HG03135 (cell line): Measurements from ENCODE around the gene RB1.
"Not testable (repeated sequence)": the region's sequence is repeated elsewhere in the genome, so short reads cannot be mapped to it uniquely, and the experiment has no call there.

Source experiments
- ATAC-seq: cut with Tn5 transposase; IDR thresholded peaks from one replicate; pipeline ENCODE4 v1.9.1; 2021; ENCODE audit warnings: mild to moderate bottlenecking, moderate library complexity; ENCODE audit not compliant: unreplicated experiment

The RB1 gene

DNA sequence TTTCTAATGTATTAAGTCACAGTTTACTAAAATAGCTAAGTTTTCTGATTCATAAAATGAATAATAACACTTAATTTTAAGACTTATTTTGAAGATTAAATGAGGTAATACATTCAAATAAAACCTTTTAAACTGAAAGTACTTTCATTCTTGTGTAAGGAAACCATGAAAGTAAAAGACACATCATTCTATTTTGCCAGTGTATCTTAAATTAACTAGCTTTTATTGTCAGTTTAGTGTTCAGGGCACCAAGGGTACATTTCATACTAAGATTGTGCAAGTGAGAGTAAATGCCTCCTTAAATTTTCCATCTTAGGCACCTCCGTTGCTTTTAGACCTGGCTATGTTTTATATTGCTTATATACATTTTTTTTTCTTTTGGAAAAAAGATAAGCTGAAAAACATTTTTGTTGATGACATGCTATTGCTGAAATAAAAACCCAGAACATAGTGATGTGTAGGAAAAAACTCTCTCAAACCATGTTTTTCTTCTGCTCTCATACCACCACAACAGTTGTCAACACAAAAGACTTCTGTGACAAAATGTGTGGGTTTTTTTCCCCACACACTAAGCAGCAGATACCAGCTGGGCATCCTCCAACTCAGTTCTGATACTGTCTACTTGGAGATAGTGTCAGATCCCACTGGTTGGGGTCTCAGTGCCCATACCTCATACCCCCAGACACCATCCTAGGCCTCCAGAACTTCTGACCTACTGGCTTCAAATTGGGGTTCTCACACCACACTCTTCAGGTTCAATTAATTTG lies 140.1 kb downstream of the RB1 start:
- ATAC-seq = no peak

DNA sequence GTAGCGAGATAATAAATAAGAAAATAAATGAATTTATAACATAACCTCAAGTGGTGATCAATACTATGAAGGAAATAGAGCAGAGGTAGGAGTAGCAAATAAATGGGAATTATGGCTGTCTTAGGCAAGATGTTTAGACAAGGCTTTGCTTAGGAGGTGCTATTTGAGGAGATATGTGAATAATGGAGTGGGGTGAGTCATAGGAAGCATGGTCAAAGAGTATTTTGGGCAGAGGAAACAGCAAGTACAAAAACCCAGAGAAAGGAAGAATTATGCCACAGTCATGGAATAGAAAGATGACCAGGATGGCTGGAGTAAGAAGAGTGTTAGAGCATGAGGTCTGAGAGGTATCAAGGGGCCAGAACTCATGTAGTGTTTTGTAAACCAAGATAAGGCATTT lies 142.9 kb downstream of the RB1 start:
- no peak for ATAC-seq

DNA sequence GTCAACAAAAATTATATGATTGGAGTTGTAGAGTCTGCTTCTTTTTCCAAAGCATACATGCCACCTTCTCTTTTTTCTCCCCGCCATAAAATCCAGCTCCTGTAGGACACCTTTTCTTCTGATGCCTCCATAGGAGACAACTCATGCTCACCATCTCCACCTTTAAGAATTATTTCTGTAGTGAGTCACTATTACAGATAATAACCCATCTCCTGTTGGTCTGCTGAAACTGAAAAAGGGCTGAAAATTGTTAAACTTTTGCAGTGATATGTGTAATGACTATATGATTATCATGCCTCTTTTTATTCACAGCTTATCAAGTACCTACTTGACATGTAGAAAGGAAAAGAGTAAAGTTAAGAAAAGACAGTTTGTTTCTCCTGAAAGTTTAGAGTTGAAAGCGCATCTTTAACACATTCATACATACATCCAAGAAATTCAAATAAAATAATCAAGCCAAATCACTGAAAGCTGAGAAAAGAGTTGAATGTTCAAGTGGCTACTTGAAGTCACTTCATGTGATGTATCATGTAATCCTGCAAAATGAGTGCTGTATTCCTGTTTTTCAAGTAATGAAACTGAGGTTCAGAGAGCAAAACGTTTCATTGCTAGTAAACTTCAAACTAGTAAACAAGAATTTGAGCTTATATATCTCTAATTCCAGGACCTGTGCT lies 144.9 kb downstream of the RB1 start:
- no peak for ATAC-seq

DNA sequence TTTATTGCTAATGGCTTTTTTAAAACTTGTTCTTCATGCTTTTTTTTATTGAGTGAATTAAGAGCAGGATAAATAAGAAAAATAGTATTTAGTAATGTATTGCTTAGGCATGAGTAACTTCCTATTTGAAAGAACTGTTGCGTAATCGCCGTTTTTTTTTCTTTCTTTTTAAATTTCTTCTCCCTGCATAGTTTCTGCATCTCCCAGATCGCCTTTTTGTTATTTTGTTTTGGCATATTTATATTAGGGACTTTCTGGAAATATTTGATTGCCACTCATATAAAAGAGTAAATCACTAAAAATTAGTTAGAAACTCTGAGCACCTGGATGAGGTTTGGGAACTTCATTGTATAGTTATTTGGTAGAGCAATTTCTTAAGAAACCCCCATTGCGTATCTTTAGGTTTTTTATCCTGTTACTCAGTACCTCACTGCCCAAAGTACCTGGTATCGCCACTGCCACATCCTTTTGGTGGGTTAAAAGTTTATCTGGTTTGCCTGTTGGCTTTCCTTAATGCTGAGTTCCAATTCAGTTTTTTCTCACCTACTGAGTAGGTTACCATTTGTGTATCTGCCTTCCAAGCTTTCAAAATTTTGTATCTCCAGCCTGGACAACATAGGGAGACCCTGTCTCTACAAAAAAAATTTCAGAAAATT lies 145.5 kb downstream of the RB1 start:
- no peak for ATAC-seq

DNA sequence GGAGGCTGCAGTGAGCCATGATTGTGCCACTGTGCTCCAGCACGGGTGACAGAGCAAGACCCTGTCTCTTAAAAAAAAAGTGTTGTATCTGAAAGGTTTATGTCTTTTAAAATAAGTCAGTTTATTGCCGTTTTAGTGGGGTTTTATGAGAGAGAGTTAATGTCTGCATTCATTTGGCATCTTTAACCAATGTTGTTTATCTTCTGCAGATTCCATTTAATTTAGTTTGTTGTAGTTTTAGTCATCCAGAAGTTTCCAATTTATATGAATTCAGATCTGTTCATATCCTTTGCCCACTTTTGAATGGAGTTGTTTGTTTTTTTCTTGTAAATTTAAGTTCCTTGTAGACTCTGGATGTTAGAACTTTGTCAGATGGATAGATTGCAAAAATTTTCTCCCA lies 146.1 kb downstream of the RB1 start:
- no peak for ATAC-seq

DNA sequence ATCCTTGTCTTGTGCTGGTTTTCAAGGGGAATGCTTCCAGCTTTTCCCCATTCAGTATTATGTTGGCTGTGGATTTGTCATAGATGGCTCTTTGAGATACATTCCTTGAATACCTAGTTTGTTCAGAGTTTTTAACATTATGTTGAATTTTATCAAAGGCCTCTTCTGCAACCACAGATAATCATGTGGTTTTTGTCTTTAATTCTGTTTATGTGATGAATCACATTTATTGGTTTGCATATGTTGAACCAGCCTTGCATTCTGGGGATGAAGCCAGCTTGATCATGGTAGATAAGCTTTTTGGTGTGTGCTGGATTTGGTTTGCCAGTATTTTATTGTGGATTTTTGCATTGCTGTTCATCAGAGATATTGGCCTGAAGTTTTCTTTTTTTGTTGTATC lies 147.6 kb downstream of the RB1 start:
- ATAC-seq = not testable (repeated sequence)

DNA sequence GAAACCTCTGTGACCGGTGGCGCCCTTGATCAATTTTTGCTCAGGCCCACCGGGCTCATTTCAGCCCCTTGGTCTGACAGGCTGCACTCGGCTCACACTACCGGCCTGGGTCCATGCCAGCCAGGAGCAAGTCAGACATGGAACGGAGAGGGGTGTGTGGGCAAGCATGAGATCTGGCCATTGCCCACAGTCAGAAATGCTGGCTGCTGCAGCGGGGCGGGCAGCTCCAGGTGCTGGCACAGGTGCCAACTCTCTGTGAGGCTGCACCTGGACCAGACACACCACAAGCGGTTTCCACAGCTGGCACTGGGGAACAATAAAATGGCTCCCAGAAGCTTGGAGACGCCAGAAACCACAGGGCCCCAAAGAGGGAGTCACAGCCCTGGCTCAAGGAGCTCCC lies 153.0 kb downstream of the RB1 start:
- no peak for ATAC-seq

DNA sequence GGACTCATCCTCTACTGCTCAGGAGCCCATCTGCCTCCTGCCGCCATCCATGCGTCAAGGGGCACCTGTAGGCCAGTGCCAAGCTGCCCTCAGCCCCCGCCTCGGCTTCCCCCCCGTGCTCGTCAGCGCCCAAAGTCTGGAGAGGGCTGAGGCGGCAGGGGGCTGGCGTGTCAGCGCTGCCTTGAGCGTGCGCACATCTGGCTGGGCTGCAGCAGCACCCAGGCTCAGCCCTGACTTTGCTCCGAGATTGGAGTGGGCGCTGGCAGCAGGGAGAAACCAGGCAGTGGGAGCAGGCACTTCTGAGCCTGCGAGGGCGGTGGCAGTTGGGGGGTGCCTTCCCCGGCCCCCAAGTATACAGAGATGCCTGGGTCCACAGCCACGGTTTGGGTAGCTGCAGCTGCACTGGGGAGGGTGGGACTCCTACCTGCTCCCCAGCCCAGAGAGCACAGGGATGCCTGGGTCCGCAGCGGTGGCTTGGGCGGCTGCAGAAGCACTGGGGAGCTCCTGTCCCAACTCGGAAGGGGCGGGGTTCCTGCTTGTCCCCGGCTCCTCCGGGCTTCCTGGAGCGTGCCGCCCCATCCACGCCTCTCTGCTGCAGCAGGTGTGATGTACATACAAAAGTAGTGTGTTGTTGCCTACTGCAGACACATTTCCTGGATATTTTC lies 154.2 kb downstream of the RB1 start:
- no peak for ATAC-seq

DNA sequence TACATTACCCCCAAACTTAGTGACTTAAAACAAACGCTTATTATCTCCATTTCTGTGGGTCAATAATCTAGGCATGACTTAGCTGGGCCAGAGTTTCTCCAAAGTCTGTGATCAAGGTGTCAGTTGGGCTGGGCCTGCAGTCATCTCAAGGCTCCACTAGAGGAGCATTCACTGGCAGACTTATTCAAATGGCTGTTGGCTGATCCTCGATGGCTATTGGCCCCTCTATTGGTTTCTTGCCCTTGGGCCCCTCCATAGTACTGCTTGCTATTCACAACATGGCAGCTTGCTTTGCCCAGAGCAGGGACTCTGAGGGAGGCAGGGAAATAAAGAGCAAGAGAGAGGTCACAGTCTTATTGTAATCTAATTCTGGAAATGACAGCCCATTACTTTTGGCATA lies 171.7 kb downstream of the RB1 start:
- ATAC-seq = no peak

DNA sequence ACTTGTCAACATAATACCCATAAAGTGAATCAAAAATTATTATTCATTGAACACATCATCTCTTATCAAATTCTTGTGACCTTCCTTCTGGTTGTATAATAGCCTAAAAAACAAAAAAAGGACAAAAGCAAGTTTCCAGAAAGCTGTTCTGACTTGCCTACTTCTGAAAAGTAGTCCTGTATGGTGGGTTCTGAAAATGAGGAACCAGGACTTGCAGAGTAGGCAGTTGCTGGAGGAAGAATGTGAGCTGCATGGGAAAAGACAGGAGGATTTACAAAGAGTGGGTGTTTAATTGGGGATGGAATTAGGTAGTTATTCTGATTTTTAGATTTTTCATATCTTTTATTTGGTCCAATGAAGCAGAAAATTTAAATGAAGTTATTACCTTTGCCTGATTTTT lies 172.7 kb downstream of the RB1 start:
- ATAC-seq = no peak

DNA sequence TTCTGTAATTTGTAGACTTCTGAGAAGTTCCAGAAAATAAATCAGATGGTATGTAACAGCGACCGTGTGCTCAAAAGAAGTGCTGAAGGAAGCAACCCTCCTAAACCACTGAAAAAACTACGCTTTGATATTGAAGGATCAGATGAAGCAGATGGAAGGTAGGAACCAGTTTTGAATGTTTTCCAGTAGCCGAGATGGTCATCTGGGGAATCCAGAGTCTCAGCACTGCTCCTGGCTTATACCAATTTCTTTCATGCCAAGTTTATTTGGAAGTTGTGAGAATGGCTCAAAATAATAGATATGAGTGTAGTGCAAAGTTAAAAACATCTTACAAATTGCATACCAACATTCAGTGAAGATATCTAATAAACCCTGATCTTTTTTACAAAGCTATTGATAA lies 173.1 kb downstream of the RB1 start:
- no peak for ATAC-seq

DNA sequence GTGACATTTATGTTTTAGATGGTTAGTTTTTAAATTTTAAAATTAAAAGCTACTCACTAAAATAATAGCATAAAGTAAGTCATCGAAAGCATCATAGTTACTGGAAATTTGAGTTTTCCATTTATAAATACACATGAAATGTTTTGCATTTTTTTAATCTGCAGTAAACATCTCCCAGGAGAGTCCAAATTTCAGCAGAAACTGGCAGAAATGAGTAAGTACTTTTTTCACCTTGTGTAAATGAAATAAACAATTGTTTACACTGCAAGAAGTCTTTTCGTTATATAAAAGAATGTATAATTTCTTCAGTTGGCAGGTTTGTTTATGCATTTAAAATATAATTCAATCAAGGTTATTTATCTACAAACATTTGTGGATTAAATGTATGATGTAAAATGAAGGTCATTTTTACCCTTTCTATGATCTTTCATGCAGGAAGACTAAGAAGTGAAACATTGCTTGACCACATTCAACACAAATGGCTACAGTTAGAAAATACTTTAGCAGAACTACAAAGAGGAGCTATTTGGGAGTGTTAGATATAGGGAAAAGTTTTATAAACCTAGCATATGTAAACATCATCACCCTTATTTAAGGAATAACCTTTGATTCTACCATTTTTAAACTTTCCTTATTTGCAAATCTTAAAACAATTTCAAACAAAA lies 173.8 kb downstream of the RB1 start:
- ATAC-seq = no peak

DNA sequence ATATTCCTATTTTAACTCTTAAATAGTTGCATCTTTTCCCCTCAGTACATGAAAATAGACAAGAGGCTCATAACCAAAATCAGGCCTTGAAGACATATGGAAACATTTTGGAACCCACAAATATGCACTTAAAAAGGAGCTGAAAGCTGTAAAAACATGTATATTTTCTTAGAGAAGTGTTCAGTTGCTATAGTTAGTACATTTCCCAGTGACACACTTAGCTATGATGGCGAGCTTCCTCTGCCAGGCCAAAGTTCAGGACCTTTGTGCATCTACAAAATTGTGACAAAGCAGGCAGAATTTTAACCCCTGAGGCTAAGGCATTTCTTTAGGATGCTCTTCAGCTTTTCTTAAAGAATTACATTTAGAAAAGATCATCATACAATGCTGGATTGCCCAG lies 174.8 kb downstream of the RB1 start:
- no peak for ATAC-seq

DNA sequence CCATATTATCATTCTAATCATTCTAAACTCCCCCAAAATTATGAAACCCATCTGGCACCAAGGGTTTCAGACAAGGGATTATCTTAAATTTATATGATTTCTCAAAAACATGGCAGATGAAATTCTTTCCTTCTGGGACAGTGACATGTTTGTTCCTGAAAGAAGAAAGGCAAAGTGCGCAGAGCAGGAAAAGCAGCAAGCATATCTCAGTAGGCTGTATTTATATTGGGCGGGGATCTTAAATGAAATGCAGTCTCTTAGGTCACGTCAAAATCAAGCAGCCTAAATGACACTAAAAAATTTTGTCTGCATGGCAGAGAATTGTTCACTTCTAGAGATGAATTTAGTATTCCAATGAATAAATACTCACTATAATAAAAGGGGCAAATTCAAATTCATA lies 180.0 kb downstream of the RB1 start:
- ATAC-seq = no peak

DNA sequence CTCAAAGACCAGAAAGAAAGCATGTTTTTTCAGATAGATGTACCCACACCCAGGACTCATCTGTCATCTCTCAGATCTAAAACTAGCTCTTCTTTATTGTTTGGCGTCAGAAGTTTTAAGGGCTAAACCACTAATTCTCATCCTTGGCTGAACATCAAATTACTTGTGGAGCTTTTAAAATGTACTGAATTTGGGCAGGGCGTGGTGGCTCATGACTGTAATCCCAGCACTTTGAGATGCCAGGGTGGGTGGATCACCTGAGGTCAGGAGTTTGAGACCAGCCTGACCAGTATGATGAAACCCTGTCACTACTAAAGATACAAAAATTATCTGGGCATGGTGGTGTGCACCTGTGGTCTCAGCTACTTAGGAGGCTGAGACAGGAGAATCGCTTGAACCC lies 181.9 kb downstream of the RB1 start:
- no peak for ATAC-seq

DNA sequence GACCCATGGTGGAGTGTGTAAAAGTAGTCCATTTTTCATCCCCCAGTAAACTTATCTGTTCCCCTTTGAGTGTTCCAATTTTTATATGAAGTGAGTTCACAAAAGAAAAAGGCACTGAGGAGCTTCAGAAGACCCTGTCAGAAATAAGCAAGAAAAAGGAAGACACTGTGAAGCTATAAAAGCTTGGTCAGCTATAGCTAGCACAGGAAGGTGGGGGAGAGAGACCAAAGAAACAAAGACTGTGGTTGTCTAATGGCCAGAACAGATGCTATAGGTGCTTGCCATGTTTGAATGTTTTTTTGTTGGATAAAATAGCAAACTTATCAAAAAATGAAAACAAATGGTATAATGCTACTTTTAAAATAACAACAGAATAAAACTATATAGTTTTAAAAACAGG lies 182.8 kb downstream of the RB1 start:
- ATAC-seq = no peak

DNA sequence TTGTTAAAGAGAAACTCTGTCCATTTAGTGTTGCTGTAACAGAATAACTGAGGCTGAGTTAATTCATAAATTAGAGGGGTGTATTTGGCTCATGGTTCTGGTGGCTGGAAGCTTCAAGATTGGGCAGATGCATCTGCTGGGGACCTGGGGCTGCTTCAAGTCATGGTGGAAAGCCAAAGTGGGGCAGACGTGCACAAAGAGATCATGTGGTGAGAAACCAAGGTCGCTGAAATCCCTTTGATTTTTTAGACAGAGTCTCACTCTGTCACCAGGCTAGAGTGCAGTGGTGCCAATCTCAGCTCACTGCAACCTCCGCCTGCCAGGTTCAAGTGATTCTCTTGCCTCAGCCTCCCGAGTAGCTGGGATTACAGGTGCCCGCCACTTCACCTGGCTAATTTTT lies 183.3 kb downstream of the RB1 start:
- no peak for ATAC-seq

DNA sequence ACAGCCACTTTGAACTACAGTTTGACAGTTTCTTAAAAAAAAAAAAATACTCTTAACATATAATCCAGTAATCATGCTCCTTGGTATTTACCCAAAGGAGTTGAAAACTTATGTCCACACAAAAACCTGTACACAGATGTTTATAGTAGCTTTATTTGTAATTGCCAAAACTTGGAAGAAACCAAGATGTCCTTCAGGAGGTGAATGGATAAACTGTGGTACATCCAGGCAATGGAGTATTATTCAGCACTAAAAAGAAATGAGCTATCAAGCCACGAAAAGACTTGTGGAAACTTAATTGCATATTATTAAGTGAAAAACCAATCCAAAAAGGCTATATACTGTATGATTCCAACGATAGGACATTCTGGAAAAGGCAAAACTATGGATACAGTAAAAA lies 184.4 kb downstream of the RB1 start:
- no peak for ATAC-seq

DNA sequence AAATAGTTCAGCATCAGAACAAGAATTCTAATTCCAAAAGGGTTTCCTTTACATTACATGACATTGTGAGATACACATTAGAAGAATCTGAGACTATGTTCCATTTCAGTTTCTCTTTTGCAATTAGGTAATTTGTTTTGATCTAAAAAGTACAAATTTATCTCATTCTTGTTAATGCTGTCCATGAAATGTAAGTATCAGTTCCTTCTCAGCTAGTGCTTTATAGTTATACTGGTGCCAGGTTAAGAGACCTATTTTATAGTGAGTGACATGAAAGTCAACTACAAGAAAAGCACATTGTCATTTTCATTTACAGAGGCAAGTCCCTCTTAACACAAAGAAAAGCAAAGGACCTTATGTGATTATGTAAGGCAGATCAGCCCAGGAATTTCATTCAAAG lies 185.4 kb downstream of the RB1 start:
- no peak for ATAC-seq

DNA sequence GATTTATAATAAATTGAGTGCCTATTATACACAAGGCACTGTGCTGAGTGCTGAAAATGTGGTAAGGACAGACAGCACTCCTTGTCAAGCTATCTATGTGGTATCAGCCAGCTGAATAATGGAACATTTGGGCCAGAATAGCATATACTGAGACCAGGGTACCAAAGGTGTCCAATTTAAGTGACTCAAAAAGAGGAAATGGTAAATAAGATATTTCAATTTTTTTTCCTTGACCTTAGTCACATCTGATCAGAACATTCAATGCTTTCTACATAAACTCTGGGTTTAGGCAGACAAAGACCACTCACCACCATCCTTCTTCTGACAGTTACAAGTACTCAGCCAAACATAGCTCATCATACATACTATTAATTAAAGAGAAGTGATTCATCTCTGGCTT lies 186.1 kb downstream of the RB1 start:
- no peak for ATAC-seq

DNA sequence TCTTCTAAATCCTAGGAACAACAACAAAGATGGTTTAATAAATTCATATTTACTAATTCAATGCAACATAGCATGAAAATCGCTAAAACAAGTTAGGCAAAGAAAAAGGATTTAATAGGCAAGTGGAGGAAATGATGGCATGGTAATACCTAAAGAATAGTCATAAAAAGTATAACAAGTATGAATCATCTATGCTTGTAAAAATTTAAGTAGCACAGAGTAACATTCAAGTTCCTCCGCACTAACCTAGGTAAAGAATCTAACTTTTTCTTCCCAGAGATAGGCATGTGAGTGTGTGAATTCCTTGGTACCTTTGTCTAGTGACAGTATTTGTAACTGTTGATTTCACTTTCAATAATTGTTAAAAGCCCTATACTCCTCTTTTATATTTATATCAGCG lies 186.7 kb downstream of the RB1 start:
- no peak for ATAC-seq
